OCI-LY1 (cell line): ENCODE results near the gene USP34.

Source experiments
- H2AFZ ChIP-seq: fragments of 200-600 bp; sonication (generic), shearing (Covaris generic); 2 replicates; pipeline ENCODE4 v1.6.0; 2014; ENCODE audit warnings: antibody characterized with exemption, mild to moderate bottlenecking, low read length
- H3F3A ChIP-seq: fragments of 200-600 bp; sonication (generic), shearing (Covaris generic); 2 replicates; pipeline ENCODE4 v1.6.0; 2014; ENCODE audit warnings: mild to moderate bottlenecking, antibody characterized with exemption, low read length, moderate library complexity; ENCODE audit not compliant: insufficient read depth
- H3K27ac ChIP-seq: fragments of 200-600 bp; sonication (generic); 2 replicates; pipeline ENCODE4 v1.5.1; 2014; ENCODE audit warnings: low read length, mixed run types, mild to moderate bottlenecking, low read depth; ENCODE audit not compliant: poor library complexity, severe bottlenecking
- H3K27me3 ChIP-seq: fragments of 200-600 bp; sonication (generic); 2 replicates; pipeline ENCODE4 v1.6.0; 2014; ENCODE audit warnings: antibody characterized with exemption, mild to moderate bottlenecking, low read length, moderate library complexity; ENCODE audit not compliant: insufficient read depth
- H3K36me3 ChIP-seq: fragments of 200-600 bp; sonication (generic); 2 replicates; pipeline ENCODE4 v1.6.1; 2014; ENCODE audit warnings: mild to moderate bottlenecking, antibody characterized with exemption, low read length, moderate library complexity, mixed read lengths; ENCODE audit not compliant: insufficient read depth
- H3K4me1 ChIP-seq: fragments of 200-600 bp; sonication (generic); 2 replicates; pipeline ENCODE4 v1.5.1; 2014; ENCODE audit warnings: mild to moderate bottlenecking, low read length, moderate library complexity; ENCODE audit not compliant: insufficient read depth, severe bottlenecking
- H3K4me2 ChIP-seq: fragments of 200-600 bp; sonication (generic), shearing (Covaris generic); 2 replicates; pipeline ENCODE4 v1.6.1; 2014; ENCODE audit warnings: low read length
- H3K4me3 ChIP-seq: fragments of 200-600 bp; sonication (generic); 2 replicates; pipeline ENCODE4 v1.5.1; 2014; ENCODE audit warnings: low read length, low read depth, mild to moderate bottlenecking, mixed read lengths; ENCODE audit not compliant: poor library complexity, severe bottlenecking
- H3K79me2 ChIP-seq: fragments of 200-600 bp; shearing (Covaris generic); 2 replicates; pipeline ENCODE4 v1.6.1; 2016; ENCODE audit warnings: mixed run types, low read length, mixed read lengths; ENCODE audit not compliant: insufficient read depth
- H3K9ac ChIP-seq: fragments of 200-600 bp; sonication (generic), shearing (Covaris generic); 2 replicates; pipeline ENCODE4 v1.6.1; 2014; ENCODE audit warnings: mild to moderate bottlenecking, low read length, mixed read lengths
- H3K9me2 ChIP-seq: fragments of 200-600 bp; sonication (generic), shearing (Covaris generic); 2 replicates; pipeline ENCODE4 v1.6.1; 2014; ENCODE audit warnings: low read depth, mild to moderate bottlenecking, low read length, mixed read lengths
- H3K9me3 ChIP-seq: fragments of 200-600 bp; shearing (Covaris generic); 2 replicates; pipeline ENCODE4 v1.6.1; 2014; ENCODE audit warnings: low read length, mixed read lengths
- H4K20me1 ChIP-seq: fragments of 200-600 bp; sonication (generic), shearing (Covaris generic); 2 replicates; pipeline ENCODE4 v1.6.0; 2016; ENCODE audit warnings: mild to moderate bottlenecking, low read length; ENCODE audit not compliant: insufficient read depth
- CTCF ChIP-seq: fragments of 200-600 bp; sonication (generic), shearing (Covaris generic); IDR thresholded peaks from 2 replicates; pipeline ENCODE4 v1.5.1; 2017; ENCODE audit warnings: mild to moderate bottlenecking, antibody characterized with exemption, low read length, moderate library complexity, mixed read lengths
- EZH2 ChIP-seq: fragments of 200-600 bp; sonication (generic), shearing (Covaris generic); IDR thresholded peaks from 2 replicates; pipeline ENCODE4 v1.8.0; 2017; ENCODE audit warnings: borderline replicate concordance, mixed run types, mild to moderate bottlenecking, antibody characterized with exemption, low read length, moderate library complexity, mixed read lengths

Gene USP34

GRCh38 chr2:61436092-61436491 is 34.8 kb downstream of the USP34 start:
- Histone ChIP-seq H3K9me2 (no peaks in the 10 kb centered on the region), H3K9ac (no peak overlapping the region), H3K27me3 (no peaks in the 10 kb centered on the region), H3K4me1 (peaks cover 63% of the 10 kb centered on the region), H3K79me2 (peaks cover 94% of the 10 kb centered on the region), H3K36me3 (0 out of 2 replicates have a peak, but pooled peaks cover 6% of the 10 kb centered on the region), H3K9me3 (no peaks in the 10 kb centered on the region), H3K4me3 (no peak overlapping the region), H4K20me1 (no peaks in the 10 kb centered on the region), H2AFZ (no peak overlapping the region), H3F3A (no peaks in the 10 kb centered on the region), H3K27ac (no peak overlapping the region), H3K4me2 (no peak overlapping the region)
- no peak for TF ChIP-seq CTCF
- TF ChIP-seq EZH2, result no peak

- Histone ChIP-seq H3K9ac (no peak overlapping the region), H3K9me2 (no peaks in the 10 kb centered on the region), H3K36me3 (0 out of 2 replicates have a peak, but pooled peaks cover 6% of the 10 kb centered on the region), H4K20me1 (no peaks in the 10 kb centered on the region), H2AFZ (no peak overlapping the region), H3K4me3 (no peak overlapping the region), H3K9me3 (no peaks in the 10 kb centered on the region), H3K79me2 (peaks cover 98% of the 10 kb centered on the region), H3K4me1 (peaks cover 57% of the 10 kb centered on the region), H3K4me2 (no peak overlapping the region; the same call in 1 of the 2 replicates), H3K27me3 (no peaks in the 10 kb centered on the region), H3K27ac (peak overlapping the region; percentile 67), H3F3A (no peaks in the 10 kb centered on the region)
- TF ChIP-seq EZH2, result no peak
- TF ChIP-seq CTCF, result no peak
Measured at GRCh38 chr2:61435291-61435690, 35.6 kb downstream of the USP34 start.

GRCh38 chr2:61434314-61434713 is 36.6 kb downstream of the USP34 start:
- Histone ChIP-seq H2AFZ (no peak overlapping the region), H3K27me3 (no peaks in the 10 kb centered on the region), H3K4me2 (peak overlapping the region; percentile 2; the same call in 1 of the 2 replicates), H3K9me2 (no peaks in the 10 kb centered on the region), H3K36me3 (0 out of 2 replicates have a peak, but pooled peaks cover 6% of the 10 kb centered on the region), H4K20me1 (no peaks in the 10 kb centered on the region), H3K9me3 (no peaks in the 10 kb centered on the region), H3K27ac (peak overlapping the region; percentile 67), H3K4me3 (no peak overlapping the region), H3K4me1 (peaks cover 47% of the 10 kb centered on the region), H3K9ac (no peak overlapping the region), H3F3A (no peaks in the 10 kb centered on the region), H3K79me2 (peaks cover 97% of the 10 kb centered on the region)
- TF ChIP-seq CTCF, result no peak
- no peak for TF ChIP-seq EZH2
